ENCODE data around the gene RTN4RL1.

The RTN4RL1 gene

GRCh38 chr17:2059547-2060384, 34.6 kb upstream of the RTN4RL1 start:
- no peak for DNase-seq

- peak; percentile 88 for DNase-seq
Observed at GRCh38 chr17:2058586-2059546, 33.7 kb upstream of the RTN4RL1 start.

GRCh38 chr17:2057760-2058585, 32.8 kb upstream of the RTN4RL1 start:
- no peak for DNase-seq

GRCh38 chr17:2057175-2057759, 32.1 kb upstream of the RTN4RL1 start:
- DNase-seq: no peak

GRCh38 chr17:2056206-2057174, 31.4 kb upstream of the RTN4RL1 start:
- peak; percentile 66 for DNase-seq

GRCh38 chr17:2055292-2056205, 30.4 kb upstream of the RTN4RL1 start:
- peak; percentile 58 for DNase-seq

- DNase-seq: peak; percentile 84
Observed at GRCh38 chr17:2054512-2055291, 29.6 kb upstream of the RTN4RL1 start, which contains the start of gene HIC1. Gene HIC1 (plus strand): TSS chr17:2055103. CDS start chr17:2056691, 1,588 bp downstream.

GRCh38 chr17:2054262-2054511, 29.1 kb upstream of the RTN4RL1 start:
- no peak for DNase-seq

- DNase-seq: peak; percentile 88
Observed at GRCh38 chr17:2053380-2054261, 28.5 kb upstream of the RTN4RL1 start.

GRCh38 chr17:2051933-2052559, 26.9 kb upstream of the RTN4RL1 start:
- no peak for DNase-seq

GRCh38 chr17:2051061-2051932, 26.2 kb upstream of the RTN4RL1 start:
- no peak for DNase-seq

- DNase-seq: peak; percentile 82
Observed at GRCh38 chr17:2050300-2051060, 25.3 kb upstream of the RTN4RL1 start.

- peak; percentile 93 for DNase-seq
Observed at GRCh38 chr17:2049333-2050299, 24.5 kb upstream of the RTN4RL1 start.

GRCh38 chr17:2048805-2049204, 23.7 kb upstream of the RTN4RL1 start:
- DNase-seq: no peak

GRCh38 chr17:2047590-2047989, 22.5 kb upstream of the RTN4RL1 start:
- DNase-seq: no peak

All from stimulated activated CD8-positive, alpha-beta memory T cell treated with anti-CD3 and anti-CD28 coated beads, Interleukin-4, amount 100 ng/mL, for 48 hours (primary cell).